IMR-90 (cell line): ENCODE measurements around the gene RAB15. TPM values are rescaled to one million over a fixed set of nuclear protein-coding genes. Genes with fewer than 3 reads are reported as not detected.

ENCODE experiments used
- ATAC-seq: fragments of 200-7000 bp; cut with Tn5 transposase; 2 replicates; pipeline ENCODE4 v1.9.1; 2020; ENCODE audit warnings: low read depth, mild to moderate bottlenecking, moderate library complexity
- BruUV-seq: library from RNA; stranded (reverse); fragments of 400-500 nt; replicated peaks from 2 replicates; lab custom pipeline; 2021; lab: Mats Ljungman, UMichigan
- CTCF ChIA-PET: fragments of 300-600 bp; formaldehyde crosslinking; extraction: SDS; loops from one replicate; lab custom pipeline; 2021; ENCODE audit warnings: antibody characterized with exemption; lab: Yijun Ruan, JAX
- POLR2A ChIA-PET: fragments of 300-600 bp; sonication (Branson Sonifier 250); formaldehyde crosslinking; loops from one replicate; lab custom pipeline; 2022; ENCODE audit warnings: antibody characterized with exemption; ENCODE audit not compliant: unreplicated experiment; lab: Charles Lee
- DNase-seq: peaks from one replicate; pipeline ENCODE4 v3.0.0; 2013
- H2AFZ ChIP-seq: replicated peaks from 2 replicates; pipeline ENCODE3; 2013; ENCODE audit warnings: low read length, mild to moderate bottlenecking; ENCODE audit not compliant: poor library complexity
- H2AK5ac ChIP-seq: 2 replicates; pipeline ENCODE4 v1.6.1; 2013; ENCODE audit warnings: low read depth, low read length, inconsistent platforms
- H2AK9ac ChIP-seq: replicated peaks from 2 replicates; pipeline ENCODE3; 2013; ENCODE audit warnings: mild to moderate bottlenecking, low read depth, low read length, moderate library complexity; ENCODE audit not compliant: poor library complexity
- H2BK120ac ChIP-seq: 2 replicates; pipeline ENCODE4 v1.6.1; 2013; ENCODE audit warnings: low read depth, low read length, inconsistent platforms
- H2BK15ac ChIP-seq: 3 replicates; pipeline ENCODE4 v1.6.1; 2013; ENCODE audit warnings: low read depth, low read length, inconsistent platforms
- H2BK20ac ChIP-seq: 2 replicates; pipeline ENCODE4 v1.6.1; 2013; ENCODE audit warnings: low read depth, mild to moderate bottlenecking, inconsistent platforms, low read length, moderate library complexity
- H2BK5ac ChIP-seq: 2 replicates; pipeline ENCODE4 v1.6.1; 2013; ENCODE audit warnings: mild to moderate bottlenecking, low read depth, low read length, inconsistent platforms; ENCODE audit not compliant: poor library complexity, severe bottlenecking
- H3K14ac ChIP-seq: replicated peaks from 2 replicates; pipeline ENCODE4 v1.6.1; 2013; ENCODE audit warnings: low read depth, low read length, inconsistent platforms
- H3K18ac ChIP-seq: 2 replicates; pipeline ENCODE4 v1.6.1; 2013; ENCODE audit warnings: low read depth, low read length, control low read depth
- H3K23ac ChIP-seq: 2 replicates; pipeline ENCODE4 v1.6.1; 2013; ENCODE audit warnings: low read depth, low read length, inconsistent platforms
- H3K27ac ChIP-seq: 2 replicates; pipeline ENCODE4 v1.5.1; 2013; ENCODE audit warnings: mild to moderate bottlenecking, control low read depth, low read length; ENCODE audit not compliant: insufficient read depth
- H3K27me3 ChIP-seq: 2 replicates; pipeline ENCODE4 v1.6.1; 2013; ENCODE audit warnings: low read length; ENCODE audit not compliant: control insufficient read depth, insufficient read depth
- H3K36me3 ChIP-seq: 2 replicates; pipeline ENCODE4 v1.6.1; 2013; ENCODE audit warnings: low read length, mixed read lengths; ENCODE audit not compliant: control insufficient read depth, insufficient read depth
- H3K4ac ChIP-seq: 2 replicates; pipeline ENCODE4 v1.6.1; 2013; ENCODE audit warnings: low read depth, low read length, inconsistent platforms
- H3K4me1 ChIP-seq: 2 replicates; pipeline ENCODE4 v1.6.1; 2013; ENCODE audit warnings: low read length, mixed read lengths; ENCODE audit not compliant: control insufficient read depth, insufficient read depth
- H3K4me2 ChIP-seq: 2 replicates; pipeline ENCODE4 v1.6.1; 2013; ENCODE audit warnings: low read depth, mild to moderate bottlenecking, control low read depth, low read length, moderate library complexity
- H3K4me3 ChIP-seq: 2 replicates; pipeline ENCODE4 v1.5.1; 2013; ENCODE audit warnings: low read depth, mild to moderate bottlenecking, control low read depth, low read length, moderate library complexity; ENCODE audit not compliant: insufficient read depth
- H3K56ac ChIP-seq: 2 replicates; pipeline ENCODE4 v1.6.1; 2013; ENCODE audit warnings: low read length, inconsistent platforms; ENCODE audit not compliant: insufficient read depth; ENCODE audit errors: extremely low read depth
- H3K79me1 ChIP-seq, 2 experiments: 2 replicates each; pipeline ENCODE4 v1.6.1; 2013; ENCODE audit warnings: low read length in 2 of 2, inconsistent platforms in 1 of 2, low read depth in 1 of 2
- H3K9ac ChIP-seq: 2 replicates; pipeline ENCODE4 v1.6.1; 2013; ENCODE audit warnings: low read depth, low read length, control low read depth
- H3K9me1 ChIP-seq: 2 replicates; pipeline ENCODE4 v1.6.1; 2013; ENCODE audit warnings: low read length, inconsistent platforms; ENCODE audit not compliant: insufficient read depth
- H3K9me3 ChIP-seq: 2 replicates; pipeline ENCODE4 v1.6.1; 2013; ENCODE audit warnings: low read length; ENCODE audit not compliant: control insufficient read depth, insufficient read depth
- H4K20me1 ChIP-seq: 2 replicates; pipeline ENCODE4 v1.6.1; 2013; ENCODE audit warnings: low read length, inconsistent platforms; ENCODE audit not compliant: insufficient read depth
- H4K5ac ChIP-seq: 2 replicates; pipeline ENCODE4 v1.6.1; 2013; ENCODE audit warnings: mild to moderate bottlenecking, low read depth, low read length, control low read depth
- H4K8ac ChIP-seq, 2 experiments: 2 replicates each; pipeline ENCODE4 v1.6.1; 2013; ENCODE audit warnings: low read depth in 2 of 2, low read length in 2 of 2, control low read depth in 1 of 2, inconsistent platforms in 1 of 2
- H4K91ac ChIP-seq: 2 replicates; pipeline ENCODE4 v1.6.1; 2013; ENCODE audit warnings: low read depth, low read length, inconsistent platforms; ENCODE audit not compliant: insufficient read depth
- CEBPB ChIP-seq: IDR thresholded peaks from 2 replicates; pipeline ENCODE4 v1.6.1; 2012; ENCODE audit warnings: low read depth, low read length, improper control_type of control experiment
- ELK1 ChIP-seq: fragments of 150-350 bp; IDR thresholded peaks from 2 replicates; pipeline ENCODE4 v1.6.1; 2016; ENCODE audit warnings: low read depth, mild to moderate bottlenecking, low read length, moderate library complexity, borderline replicate concordance
- WGBS, 2 experiments: methylation state at CpG; one replicate each; pipeline versions ENCODE4 v1.1.5 to v1.1.7; 2013; ENCODE audit warnings: missing lambda C conversion rate in 2 of 2; ENCODE audit not compliant: insufficient read length in 1 of 2; ENCODE audit errors: extremely low coverage in 2 of 2; 5-methylcytosine and 5-hydroxymethylcytosine counted together
- dilution Hi-C: fragments of 300-500 bp; cut with HindIII; formaldehyde crosslinking; loops from one replicate; pipeline ENCODE4 v1.14.3; 2018; ENCODE audit warnings: low sequenced_read_pairs; ENCODE audit not compliant: unreplicated experiment
- in situ Hi-C: fragments of 300-500 bp; cut with MboI; formaldehyde crosslinking; loops from 3 replicates; pipeline ENCODE4 v1.14.3; 2019; ENCODE audit warnings: low sequenced_read_pairs, inconsistent platforms, mixed read lengths
- intact Hi-C: fragments of 100-400 bp; cut with micrococcal nuclease; formaldehyde crosslinking; loops from 2 replicates; pipeline ENCODE4 v1.10.0; 2022
- polyA plus RNA-seq, 3 experiments: library from polyadenylated mRNA; depleted of rRNA; stranded (reverse); fragments of >200 nt; gene quantifications; 2 replicates each; pipeline ENCODE4 v1.2.3, GENCODE V29; 2012; ENCODE audit warnings: low replicate concordance in 1 of 3
- total RNA-seq: library from RNA; depleted of rRNA; stranded (reverse); fragments of >200 nt; gene quantifications from 2 replicates; pipeline ENCODE4 v1.2.3, GENCODE V29; 2012

Gene RAB15
- total and polyA plus RNA-seq, 2 of the 4 experiments (the other 2 are of a cell fraction): 3.4 to 7.8 TPM

- Histone ChIP-seq H3K4me3 (no peak overlapping the region), H4K8ac (no peak overlapping the region), H4K20me1 (peaks cover 18% of the 10 kb centered on the region), H2BK5ac (no peak overlapping the region), H3K9me3 (no peaks in the 10 kb centered on the region), H4K5ac (no peak overlapping the region), H3K79me1 (peaks cover 31 to 61% of the 10 kb centered on the region in 2 experiments), H4K91ac (no peak overlapping the region), H2BK120ac (no peak overlapping the region), H3K27ac (no peak overlapping the region), H3K4me2 (no peak overlapping the region), H3K9me1 (peaks cover 12% of the 10 kb centered on the region), H2AK9ac (no peak overlapping the region), H3K27me3 (no peaks in the 10 kb centered on the region), H3K36me3 (peaks cover 3% of the 10 kb centered on the region; the same call in 1 of the 2 replicates), H2AFZ (no peak overlapping the region), H2BK20ac (no peak overlapping the region), H3K56ac (no peak overlapping the region), H3K4ac (no peak overlapping the region), H2BK15ac (no peak overlapping the region), H3K14ac (no peak overlapping the region), H3K4me1 (peaks cover 6% of the 10 kb centered on the region), H3K9ac (no peak overlapping the region), H2AK5ac (no peak overlapping the region), H3K18ac (no peak overlapping the region), H3K23ac (no peak overlapping the region)
- in situ Hi-C loops: loop anchor here (25.0 kb wide), 1 partner anchor 382 kb away; the partner anchor contains the start of genes HSPA2 and PPP1R36
- intact Hi-C loops: no loop called here
- ChIA-PET POLR2A (no interaction called here), CTCF (interaction anchor here (0.6 kb wide), 1 partner anchor 410 kb away, joined by 4 read pairs; no protein-coding TSS in a partner anchor)
- no peak for DNase-seq
- no peak for ATAC-seq
- peak; percentile 47; the same call in 1 of the 2 replicates for TF ChIP-seq CEBPB
- no peak for TF ChIP-seq ELK1
- BruUV-seq: no TSS peak
- WGBS, 2 experiments: 80% methylated on average over 1 of the region's 5 CpGs; no CpG with 5 or more reads in 1 of the 2 experiments
- dilution Hi-C loops: no loop called here
Measured at GRCh38 chr14:64919618-64920017, 52.5 kb downstream of the RAB15 start.
